HG03175 (cell line): Measurements from ENCODE around the gene B3GALT5.

Experiments
- ATAC-seq: cut with Tn5 transposase; IDR thresholded peaks from one replicate; pipeline ENCODE4 v1.9.1; 2021; ENCODE audit warnings: mild to moderate bottlenecking, moderate library complexity; ENCODE audit not compliant: unreplicated experiment

The B3GALT5 gene

DNA sequence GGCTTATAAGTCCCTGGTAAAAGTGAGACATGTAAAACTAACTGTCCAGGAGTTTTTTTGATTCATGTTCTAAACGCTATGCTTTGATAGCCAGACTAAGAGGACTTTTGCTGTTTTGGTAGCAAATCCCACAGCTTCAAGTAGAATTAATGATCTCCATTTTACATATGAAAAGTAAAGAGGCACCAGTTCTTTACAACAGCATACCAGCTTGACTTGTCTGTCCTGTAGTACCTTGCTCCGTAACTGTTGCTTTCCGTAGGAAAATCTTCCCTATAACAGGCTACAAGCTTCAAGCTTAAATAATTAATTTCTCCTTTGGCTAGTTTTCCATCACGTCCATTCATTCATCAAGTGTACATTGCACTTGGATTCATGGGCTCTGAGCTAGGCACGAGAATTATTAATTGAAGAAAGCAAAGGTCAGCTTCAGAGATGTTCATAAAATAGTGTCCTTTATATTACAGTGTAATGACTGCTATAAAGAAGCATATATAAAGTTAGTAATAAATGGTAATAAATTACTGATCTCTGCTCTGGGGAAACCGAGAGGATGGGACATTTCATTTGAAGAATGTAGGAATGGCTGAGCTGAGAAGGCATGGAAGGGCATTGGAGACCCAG is 29.2 kb downstream of the B3GALT5 start:
- no peak for ATAC-seq

DNA sequence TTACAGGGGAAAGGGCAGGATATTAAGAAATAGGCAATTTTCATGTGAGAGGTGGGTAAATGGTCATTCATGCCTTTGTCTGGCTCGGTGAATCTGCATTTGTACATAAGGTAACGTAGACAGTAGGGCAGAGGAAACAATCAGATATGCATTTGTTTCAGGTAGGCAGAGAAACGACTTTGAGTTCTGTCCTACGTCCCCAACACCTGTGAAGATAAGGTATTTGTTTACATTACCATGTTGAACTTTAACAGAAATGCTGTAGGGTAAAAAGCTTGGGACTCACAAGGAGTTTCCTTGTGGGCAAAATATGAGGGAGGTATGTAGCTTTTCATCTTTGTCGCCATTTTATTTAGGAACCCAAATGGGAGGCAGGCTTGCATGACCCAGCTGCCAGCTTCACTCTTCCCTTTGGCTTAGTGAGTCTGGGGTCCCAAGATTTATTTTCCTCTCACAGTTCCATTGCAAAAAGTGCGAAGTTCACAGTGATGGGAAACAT is 31.4 kb downstream of the B3GALT5 start:
- no peak for ATAC-seq

DNA sequence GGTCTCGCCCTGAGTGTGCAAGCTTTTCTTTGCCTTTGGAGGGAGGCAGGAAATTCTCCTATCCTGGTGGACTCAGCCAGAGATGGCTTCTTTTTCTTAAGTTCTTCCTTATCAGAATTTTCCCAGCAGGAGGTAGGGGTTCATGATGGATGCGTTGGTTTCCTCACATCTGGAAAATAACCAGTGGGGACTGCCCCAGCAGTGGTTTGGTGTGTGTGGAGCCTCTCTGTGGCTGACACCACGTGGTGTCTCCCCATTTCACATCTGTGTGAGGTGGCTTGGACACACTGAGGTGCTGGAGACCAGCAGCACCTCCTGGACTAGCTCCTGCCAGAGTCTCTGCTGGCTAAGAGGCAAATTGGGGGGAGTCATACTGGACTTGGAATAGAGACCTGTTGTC is 32.6 kb downstream of the B3GALT5 start:
- no peak for ATAC-seq

DNA sequence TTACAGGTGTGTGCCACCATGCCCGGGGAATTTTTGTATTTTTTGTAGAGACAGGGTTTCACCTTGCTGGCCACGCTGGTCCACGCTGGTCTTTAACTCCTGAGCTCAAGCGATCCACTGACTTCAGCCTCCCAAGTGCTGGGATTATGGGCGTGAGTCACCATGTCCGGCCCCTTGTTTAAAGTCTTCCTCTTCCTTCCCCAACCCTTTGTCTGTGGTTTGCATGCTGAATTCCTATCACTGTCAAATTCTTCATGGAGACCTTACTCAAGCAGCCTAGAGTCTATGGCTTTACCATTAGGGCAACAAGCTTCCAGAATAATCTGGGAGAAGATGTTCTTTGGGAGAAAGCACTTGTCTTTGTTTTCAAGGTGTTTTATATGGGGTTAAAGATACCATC is 34.7 kb downstream of the B3GALT5 start:
- no peak for ATAC-seq

DNA sequence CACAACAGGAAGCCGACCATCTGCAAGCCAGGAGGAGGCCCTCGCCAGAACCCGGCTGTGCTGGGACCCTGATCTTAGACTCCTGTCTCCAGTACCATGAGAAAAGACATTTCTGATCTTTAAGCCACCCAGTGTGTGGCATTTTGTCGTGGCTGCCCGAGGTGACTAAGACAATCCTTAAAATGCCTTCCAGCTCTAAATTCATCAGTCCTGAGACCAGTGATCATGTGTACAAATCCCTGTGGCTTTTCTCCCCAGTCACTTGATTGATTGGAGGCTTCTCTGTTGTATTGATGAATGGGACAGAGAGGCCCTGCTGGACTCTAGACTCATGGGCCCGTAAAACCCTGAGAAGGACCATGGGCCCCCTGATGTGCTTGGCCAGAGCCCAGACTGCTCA is 36.1 kb downstream of the B3GALT5 start:
- ATAC-seq: no peak

DNA sequence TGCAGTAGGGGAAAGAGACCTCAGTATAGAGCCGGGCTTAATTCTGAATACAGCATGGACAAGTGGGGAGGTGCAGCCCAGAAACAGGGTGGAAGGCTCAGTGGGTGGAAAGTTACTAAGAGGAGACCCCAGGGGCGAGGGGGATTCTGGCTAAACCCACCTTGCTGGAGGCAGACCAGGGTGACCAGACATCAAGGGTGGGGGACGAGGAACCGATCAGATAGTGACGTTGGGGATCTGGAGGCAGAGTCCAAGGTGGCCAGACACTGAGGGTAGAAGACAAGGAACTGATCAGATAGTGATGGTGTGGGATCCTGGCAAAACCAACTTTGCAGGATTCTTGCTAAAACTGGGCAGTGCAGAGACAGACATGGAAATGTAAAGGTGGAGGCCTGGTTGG is 36.8 kb downstream of the B3GALT5 start:
- no peak for ATAC-seq

DNA sequence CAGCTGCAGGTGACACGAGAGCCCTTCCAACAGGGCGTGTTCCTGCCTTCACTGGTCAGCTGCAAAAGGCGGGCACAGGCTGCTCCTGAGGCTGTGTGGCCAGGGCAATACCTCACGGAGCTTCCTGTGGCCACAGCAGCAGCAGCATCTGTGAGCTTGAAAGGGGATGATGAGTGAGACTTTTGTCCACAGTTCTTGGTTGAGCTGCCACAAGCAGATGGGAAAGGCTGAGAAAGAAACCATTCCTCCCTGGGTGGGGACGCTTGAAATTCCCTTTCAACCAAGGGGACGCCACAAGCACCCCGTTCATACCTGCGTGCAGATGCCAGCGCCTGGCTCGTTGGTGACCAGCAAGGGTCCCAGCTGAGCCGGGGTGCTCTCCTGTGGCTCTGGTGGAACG is 37.6 kb downstream of the B3GALT5 start:
- ATAC-seq: no peak

DNA sequence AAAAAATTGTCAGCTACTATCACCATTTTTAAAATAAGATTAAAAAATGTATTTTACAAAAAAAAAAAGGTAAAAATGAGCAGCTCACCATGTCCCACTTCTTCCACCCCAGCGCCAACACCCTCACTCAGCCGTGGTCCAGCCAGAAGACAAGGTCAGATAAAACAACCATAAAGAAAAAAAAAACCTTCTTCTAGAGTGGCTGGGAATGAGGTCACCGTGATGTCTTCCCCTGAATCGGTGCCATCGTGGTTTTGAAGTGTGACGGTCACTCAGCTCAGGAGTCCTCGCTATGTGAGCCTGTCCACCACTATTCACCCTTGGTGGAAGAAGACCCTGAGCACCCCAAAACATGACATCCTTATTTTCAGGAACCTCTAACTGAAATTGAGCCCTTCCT is 38.1 kb downstream of the B3GALT5 start:
- no peak for ATAC-seq

DNA sequence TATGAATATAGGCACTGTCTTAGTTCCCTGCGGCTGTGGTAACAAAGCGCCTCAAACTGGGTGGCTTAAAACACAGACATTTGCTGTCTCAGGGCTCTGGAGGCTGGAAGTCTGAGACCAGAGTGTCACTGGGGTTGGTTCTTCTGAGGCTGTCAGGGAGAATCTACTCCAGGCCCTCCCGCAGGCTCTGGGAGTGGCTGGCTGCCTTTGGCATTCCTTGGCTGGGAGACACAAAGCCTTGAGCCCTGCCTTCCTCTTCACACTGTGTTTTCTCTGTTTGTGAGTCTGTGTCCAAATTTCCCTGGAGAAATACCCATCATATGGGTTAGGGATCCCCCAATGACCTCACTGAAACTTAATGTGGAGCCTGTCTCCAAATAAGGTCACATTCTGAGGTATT is 38.5 kb downstream of the B3GALT5 start:
- no peak for ATAC-seq

DNA sequence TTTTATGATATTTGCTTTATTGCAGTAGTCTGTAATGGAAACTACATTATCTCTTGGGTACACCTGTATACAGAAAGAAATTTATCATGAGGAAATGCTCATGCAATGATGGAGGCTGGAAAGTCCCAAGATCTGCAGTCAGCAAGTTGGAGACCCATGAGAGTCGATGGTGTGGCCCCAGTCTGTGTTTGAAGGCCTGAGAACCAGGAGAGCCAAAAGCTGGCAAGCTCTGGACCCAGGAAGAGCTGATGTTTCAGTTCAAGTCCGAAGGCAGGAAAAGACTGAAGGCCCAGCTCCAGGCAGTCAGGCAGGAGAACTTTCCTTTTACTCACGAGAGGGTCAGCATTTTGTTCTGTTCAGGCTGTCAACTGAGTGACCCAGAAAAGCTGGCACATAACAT is 42.2 kb downstream of the B3GALT5 start:
- ATAC-seq: no peak

DNA sequence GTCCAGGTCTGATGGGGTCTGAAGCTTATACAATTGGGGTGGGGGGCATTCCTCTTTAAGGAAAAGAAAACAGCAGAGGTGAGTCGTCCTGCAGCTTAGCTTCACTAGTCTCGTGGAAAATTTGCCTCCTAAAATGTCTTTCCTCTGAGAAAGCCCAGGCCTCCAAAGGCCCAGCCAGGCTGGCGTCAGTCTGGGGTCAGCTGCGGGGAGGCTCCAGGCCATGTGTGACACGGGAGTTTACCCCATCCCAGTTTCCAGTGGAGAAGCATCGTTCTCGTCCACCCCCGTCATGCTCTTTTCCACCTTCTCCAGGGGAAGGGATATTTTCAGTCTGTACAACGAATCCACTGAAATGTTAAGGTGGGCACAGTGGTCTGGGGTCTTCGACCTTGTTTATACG is 42.8 kb downstream of the B3GALT5 start:
- ATAC-seq: no peak

DNA sequence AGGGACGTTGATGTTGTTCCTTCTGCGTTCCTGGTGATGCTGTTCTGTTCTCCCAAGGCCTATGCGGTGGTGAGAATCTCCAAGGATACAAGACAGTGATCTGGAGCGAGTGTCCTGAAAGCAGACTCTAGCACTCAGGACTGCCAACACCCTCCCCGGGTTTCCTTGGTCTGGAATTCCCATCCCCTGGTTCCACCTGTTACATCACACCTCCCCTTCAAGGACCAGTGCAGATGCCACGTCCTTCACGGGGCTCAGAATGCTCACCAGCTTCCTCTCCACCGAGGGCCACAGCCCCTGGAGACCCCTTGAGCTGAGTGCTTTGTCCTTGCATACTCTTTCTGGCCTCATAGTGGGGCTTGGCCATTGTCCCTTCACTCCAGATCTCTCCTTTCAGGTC is 43.5 kb downstream of the B3GALT5 start:
- ATAC-seq: no peak

DNA sequence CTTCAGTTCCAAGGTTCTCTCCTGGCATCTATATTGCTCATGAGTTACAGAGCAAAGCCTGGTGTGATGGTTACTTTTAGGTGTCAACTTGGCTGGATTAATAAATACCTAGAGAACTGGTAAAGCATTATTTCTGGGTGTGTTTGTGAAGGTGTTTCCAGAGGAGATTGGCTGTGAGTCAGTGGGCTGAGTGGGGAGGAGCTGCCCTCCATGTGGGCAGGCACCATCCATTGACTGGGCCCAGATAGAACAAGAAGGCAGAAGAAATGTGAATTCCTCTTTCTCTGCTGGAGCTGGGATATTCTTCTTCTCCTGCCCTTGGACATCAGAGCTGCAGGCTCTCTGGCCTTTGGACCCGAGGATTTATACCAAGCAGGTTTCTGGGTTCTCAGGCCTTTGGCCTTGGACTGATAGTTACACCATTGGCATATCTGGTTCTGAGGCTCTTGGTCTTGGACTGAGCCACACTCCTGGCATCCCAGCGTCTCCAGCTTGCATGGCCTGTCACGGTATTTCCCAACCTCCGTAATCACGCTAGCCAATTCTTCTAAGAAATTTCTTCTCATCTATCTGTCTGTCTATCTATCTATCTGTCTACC is 44.5 kb downstream of the B3GALT5 start:
- ATAC-seq: no peak

DNA sequence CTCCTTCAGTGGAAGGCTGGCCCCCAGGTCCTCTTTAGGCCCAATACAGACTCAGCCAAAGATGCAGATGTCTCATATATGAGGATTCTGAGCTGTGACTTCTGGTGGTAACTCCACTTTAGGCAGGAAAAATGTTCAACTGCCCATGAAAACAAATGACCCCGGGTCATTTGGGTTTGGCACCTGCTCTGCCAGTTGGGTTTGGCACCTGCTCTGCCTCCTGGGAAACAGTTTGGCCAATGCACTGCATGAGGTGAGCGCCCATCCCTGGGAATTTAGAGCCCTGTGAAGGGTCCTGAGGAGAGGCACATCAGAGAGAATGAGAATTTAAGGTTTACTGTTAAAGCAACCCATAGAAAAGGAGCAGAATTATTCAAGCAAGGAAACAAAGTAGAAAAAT is 45.3 kb downstream of the B3GALT5 start:
- no peak for ATAC-seq

DNA sequence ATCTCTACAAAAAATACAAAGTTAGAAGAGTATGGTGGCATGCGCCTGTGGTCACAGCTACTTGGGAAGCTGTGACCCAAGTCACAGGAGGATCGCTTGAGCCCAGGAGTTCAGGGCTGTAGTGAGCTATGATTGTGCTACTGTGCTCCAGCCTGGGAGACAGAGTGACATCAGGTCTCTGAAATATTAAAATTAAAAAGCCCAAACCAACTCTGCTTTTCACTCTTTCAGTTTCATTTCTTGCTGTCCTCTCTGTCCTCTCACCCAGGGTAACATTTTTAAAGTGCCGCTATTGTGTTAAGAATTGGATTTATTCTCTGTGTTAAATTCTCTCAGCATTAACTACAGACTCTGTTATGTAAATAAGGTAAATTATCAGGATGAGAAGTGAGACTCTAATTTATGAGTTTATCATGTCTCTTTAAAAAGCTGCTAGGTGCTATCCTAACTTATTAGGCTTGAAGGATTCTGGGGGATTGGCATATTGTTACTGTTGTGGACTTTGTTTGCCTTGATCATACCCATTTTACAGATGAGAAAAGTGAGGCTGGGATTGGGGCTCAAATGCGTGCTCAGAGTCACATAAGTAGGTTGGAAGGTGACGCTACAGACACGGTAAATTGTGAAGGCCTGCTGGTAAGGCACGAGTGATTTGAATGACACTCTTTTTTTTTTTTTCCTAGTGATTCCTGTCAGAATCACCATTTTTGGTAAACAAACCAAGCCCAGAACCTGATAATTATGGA is 46.5 kb downstream of the B3GALT5 start:
- ATAC-seq: no peak

DNA sequence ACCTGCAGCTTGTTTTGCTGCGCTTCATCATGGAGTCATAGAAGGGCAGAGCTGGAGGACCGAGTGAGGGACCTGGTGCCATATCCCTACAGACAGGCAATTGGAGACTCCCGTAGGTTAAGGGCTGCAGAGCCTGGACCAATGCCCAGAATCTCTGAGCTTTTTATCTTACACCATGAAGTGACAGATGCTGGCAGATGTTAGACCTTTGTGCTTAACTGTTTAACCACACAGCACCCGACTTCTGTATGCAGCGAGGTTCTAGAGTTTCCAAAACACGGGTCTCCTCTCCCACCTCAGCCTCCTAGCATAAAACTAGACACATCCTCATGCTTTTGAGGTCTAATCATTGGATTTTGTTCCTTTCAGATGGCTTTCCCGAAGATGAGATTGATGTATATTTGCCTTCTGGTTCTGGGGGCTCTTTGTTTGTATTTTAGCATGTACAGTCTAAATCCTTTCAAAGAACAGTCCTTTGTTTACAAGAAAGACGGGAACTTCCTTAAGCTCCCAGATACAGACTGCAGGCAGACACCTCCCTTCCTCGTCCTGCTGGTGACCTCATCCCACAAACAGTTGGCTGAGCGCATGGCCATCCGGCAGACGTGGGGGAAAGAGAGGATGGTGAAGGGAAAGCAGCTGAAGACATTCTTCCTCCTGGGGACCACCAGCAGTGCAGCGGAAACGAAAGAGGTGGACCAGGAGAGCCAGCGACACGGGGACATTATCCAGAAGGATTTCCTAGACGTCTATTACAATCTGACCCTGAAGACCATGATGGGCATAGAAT is 47.6 kb downstream of the B3GALT5 start:
- no peak for ATAC-seq

DNA sequence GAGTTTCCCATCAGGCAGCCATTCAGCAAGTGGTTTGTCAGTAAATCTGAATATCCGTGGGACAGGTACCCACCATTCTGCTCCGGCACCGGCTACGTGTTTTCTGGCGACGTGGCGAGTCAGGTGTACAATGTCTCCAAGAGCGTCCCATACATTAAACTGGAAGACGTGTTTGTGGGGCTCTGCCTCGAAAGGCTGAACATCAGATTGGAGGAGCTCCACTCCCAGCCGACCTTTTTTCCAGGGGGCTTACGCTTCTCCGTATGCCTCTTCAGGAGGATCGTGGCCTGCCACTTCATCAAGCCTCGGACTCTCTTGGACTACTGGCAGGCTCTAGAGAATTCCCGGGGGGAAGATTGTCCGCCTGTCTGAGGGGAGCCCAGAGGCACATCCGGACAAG is 48.4 kb downstream of the B3GALT5 start:
- no peak for ATAC-seq

DNA sequence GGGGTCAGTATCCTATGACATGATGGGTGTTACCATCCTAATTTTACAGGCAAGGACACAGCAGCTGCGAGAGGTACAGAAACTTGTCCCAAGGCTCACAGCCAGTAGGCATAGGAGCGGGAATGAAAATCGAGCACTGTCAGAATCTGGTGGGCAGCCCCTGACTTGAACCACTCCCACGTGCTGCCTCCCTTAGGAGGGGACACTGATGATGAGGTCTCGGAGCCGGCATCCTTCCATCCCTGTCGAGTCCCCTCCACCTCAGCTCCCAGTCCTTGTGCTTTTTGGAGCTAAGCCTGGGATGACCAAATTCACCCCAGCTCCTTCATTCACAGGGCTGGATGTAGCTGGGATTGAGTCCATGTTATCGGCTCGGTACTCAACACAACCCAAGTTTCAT is 49.0 kb downstream of the B3GALT5 start:
- ATAC-seq: no peak

DNA sequence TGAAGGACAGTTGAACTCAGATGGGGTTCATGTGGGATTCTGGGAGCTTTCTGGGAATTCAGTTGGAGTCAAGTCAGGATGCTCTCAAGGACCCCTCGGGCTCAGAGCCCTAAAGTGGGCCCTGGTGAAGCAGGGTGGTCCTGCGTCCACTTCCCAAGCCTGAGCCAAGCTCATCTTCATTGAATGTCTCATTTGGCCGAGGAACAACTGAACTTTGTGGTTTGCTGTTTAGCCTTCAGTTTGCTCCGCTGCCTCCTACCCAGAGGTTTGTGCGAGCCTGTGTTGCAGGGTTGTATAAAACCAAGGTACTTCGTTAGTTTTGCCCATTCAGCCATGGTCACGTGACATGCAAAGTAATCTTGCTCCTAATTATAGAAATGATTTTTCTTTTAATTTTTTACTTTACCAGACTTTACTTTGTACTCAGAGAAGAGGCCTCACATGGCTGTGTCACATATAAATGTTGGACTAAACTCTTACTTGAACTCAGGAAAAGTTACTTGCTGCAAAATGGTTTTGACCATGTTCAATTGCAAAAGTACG is 49.7 kb downstream of the B3GALT5 start:
- ATAC-seq: no peak

DNA sequence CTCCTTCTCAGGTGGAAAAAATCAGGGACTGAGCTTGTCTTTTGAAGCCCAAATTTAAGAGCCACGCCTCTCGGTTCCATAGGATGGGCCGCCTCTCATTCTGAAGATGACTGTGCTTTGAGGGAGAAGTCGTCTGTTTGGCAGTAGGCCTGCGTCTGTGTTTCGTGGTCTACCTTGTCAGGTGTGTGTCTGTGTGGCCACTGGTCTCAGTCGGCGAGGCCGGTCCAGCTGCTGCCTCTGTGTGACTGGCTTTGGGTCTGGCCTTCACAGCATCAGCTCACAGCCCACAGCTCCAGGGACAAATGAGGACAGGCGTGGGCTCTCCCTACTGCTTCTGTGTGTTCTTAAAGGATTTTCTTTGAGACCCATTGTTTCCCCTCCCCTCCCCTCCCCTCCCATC is 50.3 kb downstream of the B3GALT5 start:
- ATAC-seq: no peak
